ENCODE results near the gene ZNF562. TPM values are rescaled to one million over a fixed set of nuclear protein-coding genes. Genes with fewer than 3 reads are reported as not detected.
"Not testable (repeated sequence)": the region's sequence is repeated elsewhere in the genome, so short reads cannot be mapped to it uniquely, and the experiment has no call there.

The ZNF562 gene
- total RNA-seq, 2 donors from 2014 or later: 30.0 to 34.9 TPM

DNA sequence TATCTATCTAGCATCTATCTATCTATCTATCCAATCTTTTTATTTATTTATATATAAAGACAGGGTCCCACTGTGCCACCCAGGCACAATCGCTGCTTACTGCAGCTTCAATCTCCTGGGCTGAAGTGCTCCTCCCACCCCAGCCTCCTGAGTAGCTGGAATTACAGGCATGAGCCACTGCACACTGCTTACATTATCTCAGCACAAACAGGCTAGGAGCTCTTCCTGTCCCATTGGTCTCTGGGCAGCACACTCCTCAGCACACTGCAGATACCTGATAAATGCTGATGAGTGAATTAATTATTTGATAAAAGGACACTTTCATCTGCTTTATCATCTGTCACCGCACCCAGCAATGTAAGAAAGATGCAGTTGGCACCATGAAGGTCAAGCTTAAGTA is 16.1 kb downstream of the ZNF562 start:
- Histone ChIP-seq H3K4me3 (no peak overlapping the region), H3K27me3 (replicated peaks; ENCODE audit: insufficient read depth) (no peaks in the 10 kb centered on the region), H3K27ac (no peak overlapping the region), H3K4me1 (replicated peaks) (no peaks in the 10 kb centered on the region), H3K9me3 (no peaks in the 10 kb centered on the region), H3K36me3 (peaks cover 0 to 19% of the 10 kb centered on the region in 2 donors)
- intact Hi-C loops (cut with DNase I): no loop called here
- WGBS: 92% methylated on average over 2 of the region's 2 CpGs
- DNase-seq (ENCODE audit: low spot score): no peak
- no peak for TF ChIP-seq POLR2A (IDR thresholded peaks at IDR 0.05)
- TF ChIP-seq, protein P1, sequence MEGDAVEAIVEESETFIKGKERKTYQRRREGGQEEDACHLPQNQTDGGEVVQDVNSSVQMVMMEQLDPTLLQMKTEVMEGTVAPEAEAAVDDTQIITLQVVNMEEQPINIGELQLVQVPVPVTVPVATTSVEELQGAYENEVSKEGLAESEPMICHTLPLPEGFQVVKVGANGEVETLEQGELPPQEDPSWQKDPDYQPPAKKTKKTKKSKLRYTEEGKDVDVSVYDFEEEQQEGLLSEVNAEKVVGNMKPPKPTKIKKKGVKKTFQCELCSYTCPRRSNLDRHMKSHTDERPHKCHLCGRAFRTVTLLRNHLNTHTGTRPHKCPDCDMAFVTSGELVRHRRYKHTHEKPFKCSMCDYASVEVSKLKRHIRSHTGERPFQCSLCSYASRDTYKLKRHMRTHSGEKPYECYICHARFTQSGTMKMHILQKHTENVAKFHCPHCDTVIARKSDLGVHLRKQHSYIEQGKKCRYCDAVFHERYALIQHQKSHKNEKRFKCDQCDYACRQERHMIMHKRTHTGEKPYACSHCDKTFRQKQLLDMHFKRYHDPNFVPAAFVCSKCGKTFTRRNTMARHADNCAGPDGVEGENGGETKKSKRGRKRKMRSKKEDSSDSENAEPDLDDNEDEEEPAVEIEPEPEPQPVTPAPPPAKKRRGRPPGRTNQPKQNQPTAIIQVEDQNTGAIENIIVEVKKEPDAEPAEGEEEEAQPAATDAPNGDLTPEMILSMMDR (IDR thresholded peaks at IDR 0.05): no peak
- TF ChIP-seq POLR2AphosphoS5 (IDR thresholded peaks at IDR 0.05): no peak

DNA sequence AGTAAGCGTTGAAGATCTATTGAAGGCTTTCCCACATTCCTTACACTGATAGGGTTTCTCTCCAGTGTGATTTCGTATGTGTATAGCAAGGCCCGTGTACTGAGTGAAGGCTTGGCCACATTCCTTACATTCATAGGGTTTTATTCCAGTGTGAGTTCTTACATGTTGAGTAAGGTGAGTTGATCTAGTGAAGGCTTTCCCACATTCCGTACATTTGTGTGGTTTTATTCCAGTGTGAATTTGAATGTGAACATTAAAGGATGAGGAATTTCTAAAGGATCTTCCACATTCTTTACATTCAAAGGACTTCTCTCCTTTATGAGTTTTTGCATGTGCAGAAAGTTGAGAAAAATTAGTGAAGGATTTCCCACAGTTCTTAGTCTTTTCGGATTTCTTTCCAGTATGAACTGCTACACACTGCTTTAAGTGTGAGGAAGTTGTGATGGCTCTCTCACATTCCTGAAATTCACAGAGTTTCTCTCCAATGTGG is 21.8 kb downstream of the ZNF562 start:
- H3K36me3 ChIP-seq: peaks cover 0 to 42% of the 10 kb centered on the region in 2 donors

GRCh38 chr19:9651464-9651863 is 23.4 kb downstream of the ZNF562 start:
- peaks cover 0 to 50% of the 10 kb centered on the region in 2 donors for H3K36me3 ChIP-seq
- H3K27ac ChIP-seq; H3K4me3 ChIP-seq; H3K27me3 ChIP-seq (replicated peaks; ENCODE audit: insufficient read depth); H3K9me3 ChIP-seq; H3K4me1 ChIP-seq (replicated peaks); intact Hi-C loops (cut with DNase I); DNase-seq (ENCODE audit: low spot score): not testable (repeated sequence)
- WGBS: 95% methylated on average over 3 of the region's 3 CpGs

More for the DNA sequence above, 21.8 kb downstream of the ZNF562 start:
- intact Hi-C loops (cut with DNase I); H3K9me3 ChIP-seq; H3K4me3 ChIP-seq; H3K27ac ChIP-seq; H3K27me3 ChIP-seq (replicated peaks; ENCODE audit: insufficient read depth); DNase-seq (ENCODE audit: low spot score); H3K4me1 ChIP-seq (replicated peaks): not testable (repeated sequence)
- whole genome bisulfite sequencing: 100% methylated on average over 5 of the region's 5 CpGs

DNA sequence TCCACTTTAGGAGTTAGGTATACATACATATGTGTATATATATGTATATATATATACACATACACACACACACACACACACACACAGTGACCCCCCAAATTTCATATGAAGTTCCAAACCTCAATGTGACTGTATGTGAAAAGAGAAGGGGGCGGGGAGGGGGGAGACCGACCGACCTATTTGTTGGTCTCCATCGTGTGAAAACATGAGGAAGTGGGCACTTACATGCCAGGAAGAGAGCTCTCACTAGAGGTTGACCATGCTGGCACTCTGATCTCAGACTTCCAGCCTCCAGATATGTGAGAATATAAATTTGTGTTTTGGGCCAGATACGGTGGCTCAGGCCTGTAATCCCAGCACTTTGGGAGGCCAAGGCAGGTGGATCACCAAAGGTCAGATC is 24.6 kb downstream of the ZNF562 start:
- Histone ChIP-seq H3K27ac (no peak overlapping the region), H3K36me3 (peaks cover 0 to 42% of the 10 kb centered on the region in 2 donors), H3K4me1 (replicated peaks) (no peaks in the 10 kb centered on the region), H3K9me3 (no peaks in the 10 kb centered on the region), H3K27me3 (replicated peaks; ENCODE audit: insufficient read depth) (no peaks in the 10 kb centered on the region), H3K4me3 (no peak overlapping the region)
- DNase-seq (ENCODE audit: low spot score): no peak
- WGBS: 91% methylated on average over 5 of the region's 5 CpGs
- intact Hi-C loops (cut with DNase I): no loop called here
- no peak for TF ChIP-seq POLR2A (IDR thresholded peaks at IDR 0.05)
- TF ChIP-seq, protein P1 (IDR thresholded peaks at IDR 0.05): no peak
- TF ChIP-seq POLR2AphosphoS5 (IDR thresholded peaks at IDR 0.05): no peak

DNA sequence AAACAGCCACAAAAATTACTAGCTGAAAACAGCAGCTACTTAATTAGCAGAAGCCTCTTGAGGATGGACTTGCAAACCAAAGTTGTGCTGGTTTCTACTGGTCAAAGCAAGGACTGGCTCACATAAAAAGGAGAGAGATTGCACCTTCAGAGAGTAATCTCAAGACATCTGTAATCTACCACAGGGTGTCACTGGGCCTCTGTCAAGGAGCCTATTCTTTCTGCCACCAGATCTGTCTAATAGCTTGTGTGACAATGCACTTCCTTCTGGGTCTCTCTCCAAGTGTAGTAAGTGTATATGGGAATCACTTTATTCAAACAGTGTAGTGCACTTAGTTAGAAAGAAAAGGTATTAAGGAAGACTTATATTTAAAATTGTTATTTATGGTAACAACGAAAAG is 29.4 kb downstream of the ZNF562 start:
- Histone ChIP-seq H3K27ac (no peak overlapping the region), H3K9me3 (no peaks in the 10 kb centered on the region), H3K27me3 (replicated peaks; ENCODE audit: insufficient read depth) (no peaks in the 10 kb centered on the region), H3K36me3 (peaks cover 0 to 8% of the 10 kb centered on the region in 2 donors), H3K4me1 (replicated peaks) (no peaks in the 10 kb centered on the region), H3K4me3 (no peak overlapping the region)
- intact Hi-C loops (cut with DNase I): no loop called here
- no peak for DNase-seq (ENCODE audit: low spot score)
- TF ChIP-seq, protein P1 (IDR thresholded peaks at IDR 0.05): peak in 1 of 4 experiments; percentile 22
- TF ChIP-seq POLR2A (IDR thresholded peaks at IDR 0.05) (no peak), POLR2AphosphoS5 (IDR thresholded peaks at IDR 0.05) (no peak)
- WGBS: 96% methylated on average over 1 of the region's 1 CpG

DNA sequence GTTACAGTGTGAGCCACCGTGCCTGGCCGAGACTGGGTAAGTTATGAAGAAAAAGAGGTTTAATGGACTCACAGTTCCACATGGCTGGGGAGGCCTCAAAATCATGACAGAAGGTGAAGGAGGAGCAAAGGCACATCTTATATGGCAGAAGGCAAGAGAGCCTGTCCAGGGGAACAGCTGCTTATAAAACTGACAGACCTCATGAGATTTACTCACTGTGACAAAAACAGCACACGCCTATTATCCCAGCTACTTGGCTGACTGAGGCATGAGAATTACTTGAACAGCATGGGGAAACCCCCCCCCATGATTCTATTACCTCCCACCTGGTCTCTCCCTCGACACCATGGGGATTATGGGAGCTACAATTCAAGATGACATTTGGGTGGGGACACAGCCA is 30.4 kb downstream of the ZNF562 start:
- intact Hi-C loops (cut with DNase I): no loop called here
- Histone ChIP-seq H3K4me3 (no peak overlapping the region), H3K9me3 (no peaks in the 10 kb centered on the region), H3K4me1 (replicated peaks) (no peaks in the 10 kb centered on the region), H3K36me3 (peaks cover 0 to 8% of the 10 kb centered on the region in 2 donors), H3K27me3 (replicated peaks; ENCODE audit: insufficient read depth) (no peaks in the 10 kb centered on the region), H3K27ac (no peak overlapping the region)
- DNase-seq (ENCODE audit: low spot score): no peak
- 88% methylated on average over 4 of the region's 4 CpGs for WGBS
- TF ChIP-seq POLR2A (IDR thresholded peaks at IDR 0.05): no peak
- TF ChIP-seq, protein P1 (IDR thresholded peaks at IDR 0.05): no peak
- TF ChIP-seq POLR2AphosphoS5 (IDR thresholded peaks at IDR 0.05): no peak

Data from prostate gland (tissue), 2 donors.